ENCODE results near the gene ZC3H10.
"Not testable (repeated sequence)": the region's sequence is repeated elsewhere in the genome, so short reads cannot be mapped to it uniquely, and the experiment has no call there.

The ZC3H10 gene

DNA sequence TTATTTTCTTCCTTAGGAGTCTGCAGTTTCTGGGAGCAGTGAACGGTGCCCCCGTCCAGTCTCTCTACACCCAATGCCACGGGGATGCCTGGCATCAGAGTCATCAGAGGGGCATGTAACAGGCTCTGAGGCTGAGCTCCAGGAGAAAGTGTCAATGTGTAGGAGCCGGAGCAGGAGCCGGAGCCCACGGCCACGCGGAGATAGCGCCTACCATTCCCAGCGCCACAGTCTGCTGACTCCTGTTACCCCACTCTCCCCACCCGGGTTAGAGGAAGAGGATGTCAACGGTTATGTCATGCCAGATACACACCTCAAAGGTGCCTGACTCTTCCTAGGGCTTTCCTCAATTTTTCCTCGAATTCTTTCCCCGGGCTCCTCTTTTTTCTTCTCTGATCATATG lies 17.0 kb upstream of the ZC3H10 start:
- no peak overlapping the region for H3K27ac ChIP-seq
- no peak for DNase-seq (ENCODE audit: low read depth, low spot score)

DNA sequence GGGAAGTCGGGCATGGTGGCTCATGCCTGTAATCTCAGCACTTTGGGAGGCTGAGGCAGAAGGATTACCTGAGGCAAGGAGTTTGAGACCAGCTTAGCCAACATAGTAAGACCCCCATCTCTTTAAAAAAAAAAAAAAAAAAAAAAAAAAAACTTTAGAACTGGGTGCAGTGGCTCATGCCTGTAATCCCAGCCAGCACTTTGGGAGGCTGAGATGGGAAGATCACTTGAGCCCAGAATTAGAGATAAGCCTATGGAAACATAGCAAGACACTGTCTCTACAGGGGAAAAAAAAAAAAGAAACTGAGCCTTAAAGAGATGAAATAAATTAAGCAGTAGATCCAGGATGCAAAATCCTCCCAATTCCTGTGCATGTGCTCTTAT lies 15.4 kb upstream of the ZC3H10 start:
- no peak for DNase-seq (ENCODE audit: low read depth, low spot score)
- H3K27ac ChIP-seq, result no peak overlapping the region

DNA sequence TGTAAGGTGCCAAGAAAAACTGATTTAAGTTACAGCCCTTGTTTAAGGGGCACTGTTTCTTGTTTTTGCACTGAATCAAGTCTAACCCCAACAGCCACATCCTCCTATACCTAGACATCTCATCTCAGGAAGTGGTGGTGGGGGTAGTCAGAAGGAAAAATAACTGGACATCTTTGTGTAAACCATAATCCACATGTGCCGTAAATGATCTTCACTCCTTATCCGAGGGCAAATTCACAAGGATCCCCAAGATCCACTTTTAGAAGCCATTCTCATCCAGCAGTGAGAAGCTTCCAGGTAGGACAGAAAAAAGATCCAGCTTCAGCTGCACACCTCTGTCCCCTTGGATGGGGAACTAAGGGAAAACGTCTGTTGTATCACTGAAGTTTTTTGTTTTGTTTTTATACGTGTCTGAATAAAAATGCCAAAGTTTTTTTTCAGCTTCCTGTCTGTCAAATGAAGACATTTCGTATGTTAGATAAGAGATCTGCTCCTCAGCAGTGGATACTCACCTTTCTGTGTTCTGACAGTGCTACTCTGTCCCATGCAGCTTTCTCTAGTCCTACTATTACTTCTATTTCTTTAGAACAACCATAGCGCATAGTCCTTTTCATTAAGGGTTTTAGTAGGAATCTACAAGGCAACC lies 14.9 kb upstream of the ZC3H10 start:
- peak overlapping the region; percentile 72 for H3K27ac ChIP-seq
- DNase-seq (ENCODE audit: low read depth, low spot score), result no peak

DNA sequence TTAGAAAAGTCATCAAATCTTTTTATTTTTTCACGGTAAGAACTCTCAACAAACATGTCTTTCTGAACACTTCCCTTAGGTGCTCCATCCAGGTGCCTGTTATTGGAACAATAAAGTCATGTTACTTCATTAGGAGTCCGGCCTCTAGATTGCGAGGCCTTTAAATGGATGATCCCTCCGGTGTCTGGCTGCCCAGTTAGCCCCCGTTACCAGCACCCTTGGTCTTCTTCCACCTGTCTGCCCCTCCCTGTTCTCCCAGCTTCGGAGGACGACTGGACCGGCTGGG lies 14.3 kb upstream of the ZC3H10 start:
- no peak for DNase-seq (ENCODE audit: low read depth, low spot score)
- H3K27ac ChIP-seq, result peak overlapping the region; percentile 72

DNA sequence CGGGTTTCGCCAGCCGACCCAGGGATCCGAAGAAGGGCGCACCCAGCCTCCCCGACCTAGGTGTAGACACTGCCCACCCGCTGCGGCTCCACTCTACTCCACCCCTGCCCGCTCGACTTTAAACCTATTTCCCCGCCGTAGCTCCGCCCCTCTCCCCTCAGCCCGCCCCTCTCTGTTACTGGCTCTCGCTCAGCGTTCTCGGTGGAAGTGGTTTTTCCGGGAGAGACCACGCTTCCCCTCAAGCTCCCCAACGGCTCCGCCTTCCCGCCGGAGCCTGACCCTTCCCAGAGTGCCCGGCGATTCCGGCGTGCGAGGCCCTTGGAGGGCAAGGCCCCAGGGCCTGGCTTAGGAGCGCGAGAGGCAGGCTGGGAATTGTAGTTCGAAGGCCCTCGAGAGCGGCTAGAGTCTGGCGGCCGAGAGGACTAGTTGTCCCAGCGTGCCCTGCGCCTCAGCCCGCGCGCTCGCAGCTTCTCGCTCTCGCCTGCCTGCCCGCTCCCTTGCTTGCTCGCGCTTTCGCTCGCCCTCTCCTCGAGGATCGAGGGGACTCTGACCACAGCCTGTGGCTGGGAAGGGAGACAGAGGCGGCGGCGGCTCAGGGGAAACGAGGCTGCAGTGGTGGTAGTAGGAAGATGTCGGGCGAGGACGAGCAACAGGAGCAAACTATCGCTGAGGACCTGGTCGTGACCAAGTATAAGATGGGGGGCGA lies 13.8 kb upstream of the ZC3H10 start, which contains the start of gene PA2G4:
Gene PA2G4, plus strand, starts transcription at position 451 of the 706 bp plus-strand sequence. Its CDS starts 179 bp downstream, at position 630.
- DNase-seq (ENCODE audit: low read depth, low spot score), result peak; percentile 85
- H3K27ac ChIP-seq, result peak within 1 kb of the TSS; percentile 72

DNA sequence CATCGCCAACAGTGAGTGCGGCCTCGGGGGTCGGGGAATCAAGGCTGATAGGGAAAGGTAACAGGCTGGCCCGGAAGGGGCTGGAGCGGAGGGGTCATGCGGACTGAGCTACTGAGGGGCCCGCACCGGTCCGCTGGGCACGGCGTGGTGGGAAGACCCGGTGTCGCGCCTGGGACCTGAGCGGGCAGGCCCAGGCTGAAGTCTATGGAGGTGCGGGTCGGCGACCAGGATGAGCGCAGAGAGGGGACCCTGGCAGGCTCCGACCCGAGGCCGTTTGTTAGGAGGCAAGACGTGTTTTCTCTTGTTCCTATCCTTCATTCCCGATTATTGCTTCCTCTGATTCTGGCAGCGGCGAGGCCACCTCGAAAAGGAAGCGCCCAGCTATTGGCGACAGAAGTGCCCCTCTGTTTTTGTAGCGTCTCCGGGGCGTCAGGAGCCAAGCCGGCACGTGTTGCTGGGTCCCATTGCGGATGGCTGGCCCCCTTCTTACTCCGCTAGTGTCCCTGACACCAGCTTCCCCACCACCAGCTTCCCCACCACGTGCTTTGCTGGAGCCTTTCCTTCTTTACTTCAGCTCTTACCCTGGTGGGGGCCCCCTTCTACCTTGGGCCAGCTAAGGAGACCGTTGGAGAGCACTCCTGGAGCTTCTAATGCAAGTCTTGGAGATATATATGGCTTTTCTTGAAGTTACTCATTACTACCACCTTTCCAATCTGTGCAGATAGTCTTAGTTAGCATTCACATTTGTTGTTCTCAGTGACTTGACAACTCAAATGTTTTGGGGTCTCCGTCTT lies 13.1 kb upstream of the ZC3H10 start:
- DNase-seq (ENCODE audit: low read depth, low spot score), result no peak

DNA sequence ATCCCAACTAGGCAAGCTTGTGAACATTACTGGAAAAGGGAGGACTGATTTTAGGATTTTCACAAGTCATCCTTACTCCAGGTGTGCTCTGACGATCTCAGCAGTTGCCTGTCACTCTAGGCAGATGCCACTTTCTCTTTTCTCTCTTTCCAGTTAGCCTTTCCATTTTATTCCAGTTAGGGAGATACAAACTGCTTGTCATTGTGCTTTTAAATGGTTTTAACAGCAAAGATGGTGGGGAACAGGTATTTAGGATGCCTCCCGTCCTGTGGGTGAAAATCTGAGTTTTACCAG lies 12.5 kb upstream of the ZC3H10 start:
- peak overlapping the region; percentile 72 for H3K27ac ChIP-seq
- no peak for DNase-seq (ENCODE audit: low read depth, low spot score)

More for the DNA sequence above, 13.1 kb upstream of the ZC3H10 start:
- peak overlapping the region; percentile 72 for H3K27ac ChIP-seq

DNA sequence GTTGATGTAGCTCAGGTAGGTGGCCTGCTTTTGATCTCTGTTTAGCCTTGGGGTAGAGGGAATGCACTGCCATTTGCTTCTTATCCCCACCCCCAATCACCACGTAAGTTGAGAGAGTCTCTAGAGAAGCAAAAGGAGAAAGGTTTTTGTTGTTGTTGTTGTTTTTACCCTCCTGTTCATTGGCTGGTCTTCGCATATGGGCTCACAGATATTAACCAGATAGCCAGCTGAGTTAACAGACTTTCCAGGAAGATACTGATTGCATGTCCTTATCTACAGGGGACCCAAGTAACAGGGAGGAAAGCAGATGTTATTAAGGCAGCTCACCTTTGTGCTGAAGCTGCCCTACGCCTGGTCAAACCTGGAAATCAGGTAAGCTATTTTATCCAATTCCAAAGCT lies 10.8 kb upstream of the ZC3H10 start:
- H3K27ac ChIP-seq, result no peak overlapping the region
- DNase-seq (ENCODE audit: low read depth, low spot score), result no peak

DNA sequence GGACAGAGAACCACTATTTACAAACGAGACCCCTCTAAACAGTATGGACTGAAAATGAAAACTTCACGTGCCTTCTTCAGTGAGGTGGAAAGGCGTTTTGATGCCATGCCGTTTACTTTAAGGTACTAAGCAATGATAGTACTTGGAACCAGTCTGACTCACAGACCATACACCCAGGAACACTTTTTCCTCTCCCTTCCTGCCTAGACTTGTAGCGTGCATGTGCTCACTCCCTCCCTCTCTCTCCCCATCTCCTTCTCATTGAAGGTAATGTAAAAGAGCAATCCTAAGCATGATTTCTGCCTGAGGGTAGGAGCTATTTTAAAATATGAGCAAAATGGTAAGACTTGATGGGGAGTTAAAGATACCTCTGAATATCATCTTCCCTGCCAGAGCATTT lies 7.5 kb upstream of the ZC3H10 start:
- peak overlapping the region; percentile 51 for H3K27ac ChIP-seq
- DNase-seq (ENCODE audit: low read depth, low spot score), result peak; percentile 83

DNA sequence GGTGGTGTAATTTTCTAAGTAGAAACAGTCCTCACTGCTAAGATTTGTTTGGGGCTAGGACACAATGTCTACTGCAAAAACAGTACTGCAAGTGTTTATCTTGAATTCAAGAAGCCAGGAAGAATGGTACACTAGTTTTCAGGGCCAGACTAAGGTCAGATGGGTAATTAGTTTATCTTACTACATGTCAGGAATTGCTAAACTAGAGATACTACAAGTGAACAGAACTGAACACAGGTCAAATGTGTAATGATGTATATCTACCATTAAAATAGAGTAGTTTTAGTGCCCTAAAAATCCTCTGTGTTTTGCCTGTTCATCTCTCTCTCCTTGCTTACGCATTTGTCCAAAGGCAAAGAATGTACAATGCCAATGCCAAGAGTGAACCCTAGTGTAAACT lies 4.0 kb upstream of the ZC3H10 start:
- H3K27ac ChIP-seq, result peak overlapping the region; percentile 93
- no peak for DNase-seq (ENCODE audit: low read depth, low spot score)

DNA sequence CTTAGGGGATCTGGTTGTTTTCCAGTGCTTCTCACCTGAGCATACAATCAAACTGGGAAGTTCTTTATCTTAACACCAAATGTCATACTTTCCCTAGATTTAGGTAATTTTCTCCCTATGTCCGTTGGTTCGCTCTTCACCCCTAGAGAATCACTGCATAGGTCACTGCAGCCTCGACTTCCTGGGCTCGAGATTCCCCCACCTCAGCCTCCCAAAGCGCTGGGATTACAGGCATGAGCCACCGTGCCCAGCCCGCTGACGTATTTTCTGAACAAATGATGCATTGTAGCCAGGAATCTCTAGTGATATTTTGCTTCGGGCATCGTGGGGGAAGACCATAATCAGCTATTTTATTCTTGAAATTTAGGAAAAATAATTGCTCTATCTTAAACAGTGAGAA lies 2.7 kb upstream of the ZC3H10 start:
- H3K27ac ChIP-seq, result peak overlapping the region; percentile 93
- no peak for DNase-seq (ENCODE audit: low read depth, low spot score)

DNA sequence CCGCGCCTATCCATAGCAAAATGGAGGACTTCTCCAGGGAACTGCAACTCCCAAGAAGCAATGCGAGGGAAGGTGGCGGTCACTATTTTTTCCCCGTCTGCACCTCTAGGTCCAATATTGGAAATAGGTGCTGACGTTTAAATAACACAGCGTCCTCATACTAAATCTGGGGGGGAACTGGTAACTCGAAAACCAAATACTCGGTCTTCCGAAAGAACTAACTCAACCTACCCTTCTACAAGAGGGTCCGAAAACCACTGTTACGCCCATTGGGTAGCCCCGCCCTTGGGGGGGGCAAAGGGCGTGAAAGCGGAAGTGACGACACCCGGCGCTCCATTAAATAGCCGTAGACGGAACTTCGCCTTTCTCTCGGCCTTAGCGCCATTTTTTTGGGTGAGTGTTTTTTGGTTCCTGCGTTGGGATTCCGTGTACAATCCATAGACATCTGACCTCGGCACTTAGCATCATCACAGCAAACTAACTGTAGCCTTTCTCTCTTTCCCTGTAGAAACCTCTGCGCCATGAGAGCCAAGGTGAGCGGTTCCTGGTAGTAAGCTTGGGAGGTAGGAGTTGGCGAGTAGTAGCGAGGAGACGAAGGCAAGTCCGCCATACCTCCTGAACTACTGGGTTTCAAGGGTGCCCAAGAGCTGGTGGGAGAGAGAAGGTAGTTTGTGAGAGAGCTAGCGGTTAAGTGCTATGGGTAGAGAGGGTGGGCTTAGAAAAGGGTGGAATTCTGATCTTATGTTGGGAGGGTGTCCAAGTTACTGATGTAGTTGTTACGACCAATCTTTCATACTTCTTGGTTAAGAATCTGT lies 1.6 kb upstream of the ZC3H10 start, which contains the start of gene RPL41:
Gene RPL41, plus strand, starts transcription at position 367 of the 815 bp plus-strand sequence.
- DNase-seq (ENCODE audit: low read depth, low spot score), result peak; percentile 66
- H3K27ac ChIP-seq, result peak within 1 kb of the TSS; percentile 93

DNA sequence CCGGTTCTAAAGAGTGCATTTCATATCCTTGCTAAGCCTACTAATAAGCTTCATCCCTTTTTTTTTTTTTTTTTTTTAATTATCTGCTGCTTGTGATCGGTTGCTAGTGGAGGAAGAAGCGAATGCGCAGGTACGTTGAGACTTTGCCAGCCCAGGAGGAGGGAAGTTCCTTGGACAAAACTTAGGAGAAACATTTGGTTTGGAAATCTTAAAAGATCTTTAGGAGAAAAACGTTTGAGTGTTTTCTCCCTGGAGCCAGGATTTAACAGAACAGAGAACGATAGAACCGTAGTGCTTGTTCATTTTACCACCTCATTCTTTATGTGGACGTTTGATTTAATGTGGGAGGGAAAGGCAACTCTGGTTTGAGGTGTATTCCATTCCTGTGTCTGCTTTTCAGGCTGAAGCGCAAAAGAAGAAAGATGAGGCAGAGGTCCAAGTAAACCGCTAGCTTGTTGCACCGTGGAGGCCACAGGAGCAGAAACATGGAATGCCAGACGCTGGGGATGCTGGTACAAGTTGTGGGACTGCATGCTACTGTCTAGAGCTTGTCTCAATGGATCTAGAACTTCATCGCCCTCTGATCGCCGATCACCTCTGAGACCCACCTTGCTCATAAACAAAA lies 872 bp upstream of the ZC3H10 start:
- not testable (repeated sequence) for DNase-seq (ENCODE audit: low read depth, low spot score)
- peak overlapping the region; percentile 93 for H3K27ac ChIP-seq

DNA sequence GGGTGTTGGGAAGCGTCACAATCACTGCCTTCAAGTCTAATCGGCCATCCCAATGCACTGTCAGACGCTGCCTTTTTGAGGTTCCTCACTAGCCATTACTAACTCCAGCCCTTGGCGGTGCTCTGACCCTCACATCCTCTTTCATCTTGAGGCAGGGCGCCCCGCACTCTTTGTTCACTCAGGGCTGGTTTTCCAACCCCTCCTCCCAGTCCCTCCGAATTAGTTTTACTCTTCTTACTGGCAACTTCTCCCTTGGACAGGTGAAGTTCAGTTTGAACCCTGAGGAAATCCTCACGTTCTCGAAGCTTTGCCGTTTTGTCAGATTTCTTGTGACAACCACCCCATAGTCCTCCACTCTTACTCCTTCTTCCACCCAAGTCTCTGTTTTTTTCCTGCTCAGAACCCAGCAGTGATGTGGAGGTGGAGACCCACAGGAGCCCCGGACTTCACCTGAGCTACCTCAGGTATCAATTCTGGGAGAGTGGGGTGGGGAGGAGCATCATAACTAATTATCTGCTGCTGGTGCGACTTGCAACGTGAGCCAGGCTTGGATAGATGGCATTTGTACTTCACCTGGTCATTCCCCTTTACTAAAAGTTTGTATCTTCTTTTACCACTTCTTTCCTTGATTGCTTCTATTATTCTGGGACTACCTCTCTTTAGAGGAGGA lies 757 bp downstream of the ZC3H10 start:
- peak overlapping the region; percentile 93 for H3K27ac ChIP-seq
- DNase-seq (ENCODE audit: low read depth, low spot score), result no peak

DNA sequence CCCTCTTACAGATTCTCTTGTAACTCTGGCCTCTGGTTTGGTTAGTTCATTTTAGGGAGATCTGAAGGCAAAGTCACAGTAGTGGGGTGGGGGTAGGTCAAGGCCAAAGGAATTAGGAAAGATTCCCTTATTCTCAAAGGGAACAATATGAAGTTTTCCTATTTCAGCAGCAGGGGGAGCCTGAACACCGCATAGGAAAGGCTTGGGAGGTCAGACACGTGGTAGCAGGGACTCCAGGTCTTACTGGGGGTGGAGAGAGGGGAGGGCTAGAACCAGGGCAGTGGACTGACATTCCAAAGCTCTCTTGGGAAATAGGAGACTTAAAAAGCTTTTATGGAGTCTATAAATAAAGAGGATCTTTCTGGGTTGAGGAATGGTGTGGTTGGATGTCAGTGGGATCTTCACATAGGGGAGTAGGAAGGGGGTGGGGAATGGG lies 1.3 kb downstream of the ZC3H10 start:
- DNase-seq (ENCODE audit: low read depth, low spot score), result peak; percentile 44
- peak overlapping the region; percentile 93 for H3K27ac ChIP-seq

DNA sequence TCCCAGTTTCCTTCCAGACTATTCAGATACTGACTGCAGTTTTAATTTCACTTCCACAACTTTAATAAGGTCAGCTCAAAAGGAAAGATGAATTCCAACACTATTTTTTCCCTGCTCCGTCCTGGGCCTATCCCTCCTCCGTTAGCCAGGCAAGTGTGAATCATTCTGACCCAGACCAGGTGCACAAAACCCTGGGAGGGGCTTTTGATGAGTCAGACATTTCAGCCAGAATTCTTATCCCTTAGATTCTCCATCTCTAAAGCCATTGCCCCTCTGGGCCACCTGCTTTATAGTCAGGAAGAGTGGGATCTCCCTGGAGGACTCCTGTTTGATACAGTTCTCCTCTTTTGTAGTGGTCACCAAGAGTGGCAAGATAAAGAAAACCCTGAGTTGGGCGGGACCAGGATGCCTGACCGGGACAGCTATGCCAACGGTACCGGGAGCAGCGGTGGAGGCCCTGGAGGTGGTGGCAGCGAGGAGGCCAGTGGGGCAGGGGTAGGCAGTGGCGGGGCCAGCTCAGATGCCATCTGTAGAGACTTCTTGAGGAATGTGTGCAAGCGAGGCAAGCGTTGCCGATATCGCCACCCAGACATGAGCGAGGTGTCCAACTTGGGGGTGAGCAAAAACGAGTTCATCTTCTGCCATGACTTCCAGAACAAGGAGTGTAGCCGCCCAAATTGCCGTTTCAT lies 2.2 kb downstream of the ZC3H10 start:
- no peak for DNase-seq (ENCODE audit: low read depth, low spot score)
- H3K27ac ChIP-seq, result peak overlapping the region; percentile 93

DNA sequence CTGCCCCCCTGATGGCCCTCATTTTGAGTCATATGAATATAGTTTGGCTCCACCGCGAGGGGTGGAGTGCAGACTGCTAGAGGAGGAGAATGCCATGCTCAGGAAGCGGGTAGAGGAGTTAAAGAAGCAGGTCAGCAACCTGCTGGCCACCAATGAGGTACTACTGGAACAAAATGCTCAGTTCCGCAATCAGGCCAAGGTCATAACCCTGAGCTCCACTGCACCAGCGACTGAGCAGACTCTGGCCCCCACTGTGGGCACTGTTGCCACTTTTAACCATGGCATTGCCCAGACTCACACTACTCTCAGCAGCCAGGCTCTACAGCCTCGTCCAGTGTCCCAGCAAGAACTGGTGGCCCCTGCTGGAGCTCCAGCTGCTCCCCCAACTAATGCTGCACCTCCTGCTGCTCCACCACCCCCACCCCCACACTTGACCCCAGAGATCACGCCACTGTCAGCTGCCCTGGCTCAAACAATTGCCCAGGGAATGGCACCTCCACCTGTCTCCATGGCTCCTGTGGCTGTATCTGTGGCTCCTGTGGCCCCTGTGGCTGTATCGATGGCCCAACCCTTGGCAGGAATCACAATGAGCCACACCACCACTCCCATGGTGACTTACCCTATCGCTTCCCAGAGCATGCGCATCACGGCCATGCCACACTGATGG lies 3.3 kb downstream of the ZC3H10 start:
- DNase-seq (ENCODE audit: low read depth, low spot score), result no peak
- H3K27ac ChIP-seq, result no peak overlapping the region

DNA sequence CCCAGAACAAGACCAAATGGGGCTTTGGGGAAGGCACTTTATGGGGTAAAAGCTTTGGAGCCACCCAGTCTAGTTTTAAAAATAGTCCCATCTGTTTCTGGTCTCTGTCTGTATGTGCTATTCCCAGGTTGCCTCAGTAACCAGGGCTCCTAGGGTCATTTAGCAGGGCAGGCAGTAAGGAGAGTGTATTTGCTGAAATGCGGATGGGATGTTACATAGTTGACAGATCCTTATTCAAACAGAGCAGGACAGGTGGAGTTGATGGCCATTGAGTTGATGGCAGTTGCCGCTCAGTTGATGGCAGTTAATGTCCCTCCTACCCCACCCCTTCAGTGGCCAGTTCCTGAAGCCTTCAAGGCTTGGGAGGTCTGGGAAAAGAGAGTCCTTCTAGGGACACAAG lies 4.6 kb downstream of the ZC3H10 start:
- no peak overlapping the region for H3K27ac ChIP-seq
- no peak for DNase-seq (ENCODE audit: low read depth, low spot score)

Data from epithelial cell of prostate (primary cell).